ENCODE data around the gene HBQ1.
"Not testable (repeated sequence)": the region's sequence is repeated elsewhere in the genome, so short reads cannot be mapped to it uniquely, and the experiment has no call there.

HBQ1 gene

GRCh38 chr16:154217-155030, 25.8 kb upstream of the HBQ1 start (continued):
- TF ChIP-seq TSHZ1 (tag by site-specific recombination; IDR thresholded peaks at IDR 0.05; ENCODE audit: borderline replicate concordance) (no peak), ZNF2 (tag by site-specific recombination; IDR thresholded peaks at IDR 0.05) (0 out of 2 replicates have a peak, but pooled peaks have one; percentile 27)

GRCh38 chr16:155031-155398, 25.2 kb upstream of the HBQ1 start:
- POLR2A ChIA-PET, result interaction anchor here (0.6 kb wide), 1 partner anchor 1224 kb away, joined by 4 read pairs; no protein-coding TSS in a partner anchor
- no peaks in the 10 kb centered on the region for H3K36me3 ChIP-seq (ENCODE audit: control insufficient read depth in 2 of 2, insufficient read depth in 1 of 2, low read length in 2 of 2)
- H3K27ac ChIP-seq (ENCODE audit: extremely low read depth, low read depth, low read length), result no peak overlapping the region
- H3K9me3 ChIP-seq (ENCODE audit: control insufficient read depth, insufficient read depth, low read depth, low read length), result no peaks in the 10 kb centered on the region
- CTCF ChIA-PET, result interaction anchor here (0.7 to 1.2 kb wide), 2 partner anchors 37 to 48 kb away, joined by 4 to 5 read pairs; no protein-coding TSS in a partner anchor
- H3K4me1 ChIP-seq (ENCODE audit: control insufficient read depth, insufficient read depth, low read length), result no peaks in the 10 kb centered on the region
- TF ChIP-seq ZNF2 (tag by site-specific recombination; IDR thresholded peaks at IDR 0.05) (no peak), ZNF16 (tag by site-specific recombination; IDR thresholded peaks at IDR 0.05; ENCODE audit: low read depth) (no peak), PRDM10 (tag by site-specific recombination; IDR thresholded peaks at IDR 0.05) (0 out of 2 replicates have a peak, but pooled peaks have one; percentile 18)
- peak overlapping the region; percentile 36; the same call in 1 of the 2 replicates for H3K4me3 ChIP-seq (ENCODE audit: low read depth, low read length)

- CTCF ChIA-PET, result no interaction called here
Measured at GRCh38 chr16:159136-159849, 21.0 kb upstream of the HBQ1 start.

GRCh38 chr16:160242-160641, 20.0 kb upstream of the HBQ1 start:
- H3K27ac ChIP-seq (ENCODE audit: extremely low read depth, low read depth, low read length); H3K4me3 ChIP-seq (ENCODE audit: low read depth, low read length); H3K4me1 ChIP-seq (ENCODE audit: control insufficient read depth, insufficient read depth, low read length); H3K36me3 ChIP-seq (ENCODE audit: control insufficient read depth in 2 of 2, insufficient read depth in 1 of 2, low read length in 2 of 2); CTCF ChIA-PET; H3K9me3 ChIP-seq (ENCODE audit: control insufficient read depth, insufficient read depth, low read depth, low read length): not testable (repeated sequence)
- POLR2A ChIA-PET, result interaction anchor here (0.6 kb wide), 1 partner anchor 25 kb away, joined by 3 read pairs; no protein-coding TSS in a partner anchor

More at GRCh38 chr16:159136-159849, 21.0 kb upstream of the HBQ1 start:
- TF ChIP-seq SP2 (tag by site-specific recombination; IDR thresholded peaks at IDR 0.05) (0 out of 2 replicates have a peak, but pooled peaks have one; percentile 18), ZNF843 (tag by site-specific recombination; IDR thresholded peaks at IDR 0.05) (no peak), KLF1 (tag by site-specific recombination; IDR thresholded peaks at IDR 0.05) (peak; percentile 51), REST (tag by site-specific recombination; IDR thresholded peaks at IDR 0.05) (no peak), SP7 (tag by site-specific recombination; IDR thresholded peaks at IDR 0.05) (no peak), ZNF610 (tag by site-specific recombination; IDR thresholded peaks at IDR 0.05; ENCODE audit: borderline replicate concordance) (no peak), ZNF366 (tag by site-specific recombination; conservative IDR thresholded peaks at IDR 0.05) (peak; percentile 39; the same call in 1 of the 2 replicates), ZNF76 (tag by site-specific recombination; IDR thresholded peaks at IDR 0.05; ENCODE audit: borderline replicate concordance, low read depth) (no peak), ZNF423 (tag by site-specific recombination; IDR thresholded peaks at IDR 0.05) (no peak), GLIS1 (tag by site-specific recombination; IDR thresholded peaks at IDR 0.05) (no peak), SP3 (tag by site-specific recombination; IDR thresholded peaks at IDR 0.05) (no peak), ZBTB7A (tag by site-specific recombination; IDR thresholded peaks at IDR 0.05; ENCODE audit: low read depth) (no peak), ZNF600 (tag by site-specific recombination; IDR thresholded peaks at IDR 0.05) (peak; percentile 22; the same call in 1 of the 2 replicates), KLF9 (tag by site-specific recombination; IDR thresholded peaks at IDR 0.05; ENCODE audit: low read depth) (0 out of 2 replicates have a peak, but pooled peaks have one; percentile 32), KLF10 (tag by site-specific recombination; IDR thresholded peaks at IDR 0.05) (peak; percentile 29; the same call in 1 of the 2 replicates), ZNF157 (tag by site-specific recombination; IDR thresholded peaks at IDR 0.05) (no peak)
- no peak overlapping the region for H3K4me3 ChIP-seq (ENCODE audit: low read depth, low read length)
- no peaks in the 10 kb centered on the region for H3K4me1 ChIP-seq (ENCODE audit: control insufficient read depth, insufficient read depth, low read length)
- no peaks in the 10 kb centered on the region for H3K36me3 ChIP-seq (ENCODE audit: control insufficient read depth in 2 of 2, insufficient read depth in 1 of 2, low read length in 2 of 2)
- H3K9me3 ChIP-seq (ENCODE audit: control insufficient read depth, insufficient read depth, low read depth, low read length), result no peaks in the 10 kb centered on the region
- POLR2A ChIA-PET, result interaction anchor here (0.6 to 0.7 kb wide), 4 partner anchors 11 to 72 kb away, joined by 3 to 6 read pairs (median 4); no protein-coding TSS in a partner anchor
- H3K27ac ChIP-seq (ENCODE audit: extremely low read depth, low read depth, low read length), result no peak overlapping the region
